Astrocyte (in vitro differentiated cells and primary cell): ENCODE measurements around the gene HOXA13.

Experiments
- CTCF ChIP-seq: IDR thresholded peaks from 2 replicates; pipeline ENCODE4 v1.5.1; 2011; ENCODE audit warnings: low read depth, mild to moderate bottlenecking, inconsistent platforms, low read length, moderate library complexity; ENCODE audit not compliant: insufficient read depth
- EZH2 ChIP-seq: IDR thresholded peaks from 2 replicates; pipeline ENCODE4 v1.6.1; 2012; ENCODE audit warnings: mild to moderate bottlenecking, low read length, inconsistent platforms; ENCODE audit not compliant: insufficient read depth

- TF ChIP-seq CTCF, result no peak
- TF ChIP-seq EZH2, result no peak
Observed at GRCh38 chr7:27176962-27177794, 22.7 kb downstream of the HOXA13 start.
